ENCODE data around the gene COIL.
"Not testable (repeated sequence)": the region's sequence is repeated elsewhere in the genome, so short reads cannot be mapped to it uniquely, and the experiment has no call there.

COIL gene

DNA sequence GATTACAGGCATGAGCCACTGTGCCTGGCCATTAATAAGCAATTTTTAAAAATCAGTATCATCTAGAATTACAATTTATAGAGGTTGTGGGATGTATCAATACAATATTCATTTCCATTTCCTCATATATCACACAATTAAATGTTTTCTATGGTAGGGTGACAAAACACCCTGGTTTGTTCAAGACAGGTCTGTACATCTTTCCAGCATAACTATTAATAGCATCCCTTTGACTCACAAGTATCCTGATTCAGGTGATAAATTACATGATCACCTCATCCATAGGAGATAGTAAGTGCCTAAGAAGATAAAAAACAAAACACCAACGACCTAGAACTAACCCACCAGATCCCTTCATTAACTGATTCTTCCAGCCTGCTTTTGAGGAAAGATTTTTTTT, 13.1 kb downstream of the COIL start:
- no peak overlapping the region for H3K4me3 ChIP-seq (ENCODE audit: low read depth, low read length)
- TF ChIP-seq POLR2A (IDR thresholded peaks at IDR 0.05; ENCODE audit: extremely low read depth, insufficient read length) (no peak), MYC (IDR thresholded peaks at IDR 0.05; ENCODE audit: low read depth, low read length) (no peak)
- TF ChIP-seq, protein P1, sequence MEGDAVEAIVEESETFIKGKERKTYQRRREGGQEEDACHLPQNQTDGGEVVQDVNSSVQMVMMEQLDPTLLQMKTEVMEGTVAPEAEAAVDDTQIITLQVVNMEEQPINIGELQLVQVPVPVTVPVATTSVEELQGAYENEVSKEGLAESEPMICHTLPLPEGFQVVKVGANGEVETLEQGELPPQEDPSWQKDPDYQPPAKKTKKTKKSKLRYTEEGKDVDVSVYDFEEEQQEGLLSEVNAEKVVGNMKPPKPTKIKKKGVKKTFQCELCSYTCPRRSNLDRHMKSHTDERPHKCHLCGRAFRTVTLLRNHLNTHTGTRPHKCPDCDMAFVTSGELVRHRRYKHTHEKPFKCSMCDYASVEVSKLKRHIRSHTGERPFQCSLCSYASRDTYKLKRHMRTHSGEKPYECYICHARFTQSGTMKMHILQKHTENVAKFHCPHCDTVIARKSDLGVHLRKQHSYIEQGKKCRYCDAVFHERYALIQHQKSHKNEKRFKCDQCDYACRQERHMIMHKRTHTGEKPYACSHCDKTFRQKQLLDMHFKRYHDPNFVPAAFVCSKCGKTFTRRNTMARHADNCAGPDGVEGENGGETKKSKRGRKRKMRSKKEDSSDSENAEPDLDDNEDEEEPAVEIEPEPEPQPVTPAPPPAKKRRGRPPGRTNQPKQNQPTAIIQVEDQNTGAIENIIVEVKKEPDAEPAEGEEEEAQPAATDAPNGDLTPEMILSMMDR (IDR thresholded peaks at IDR 0.05; ENCODE audit: low read depth, low read length): no peak
- TF ChIP-seq, protein P2, sequence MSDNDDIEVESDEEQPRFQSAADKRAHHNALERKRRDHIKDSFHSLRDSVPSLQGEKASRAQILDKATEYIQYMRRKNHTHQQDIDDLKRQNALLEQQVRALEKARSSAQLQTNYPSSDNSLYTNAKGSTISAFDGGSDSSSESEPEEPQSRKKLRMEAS (IDR thresholded peaks at IDR 0.05; ENCODE audit: low read depth, low read length): no peak

DNA sequence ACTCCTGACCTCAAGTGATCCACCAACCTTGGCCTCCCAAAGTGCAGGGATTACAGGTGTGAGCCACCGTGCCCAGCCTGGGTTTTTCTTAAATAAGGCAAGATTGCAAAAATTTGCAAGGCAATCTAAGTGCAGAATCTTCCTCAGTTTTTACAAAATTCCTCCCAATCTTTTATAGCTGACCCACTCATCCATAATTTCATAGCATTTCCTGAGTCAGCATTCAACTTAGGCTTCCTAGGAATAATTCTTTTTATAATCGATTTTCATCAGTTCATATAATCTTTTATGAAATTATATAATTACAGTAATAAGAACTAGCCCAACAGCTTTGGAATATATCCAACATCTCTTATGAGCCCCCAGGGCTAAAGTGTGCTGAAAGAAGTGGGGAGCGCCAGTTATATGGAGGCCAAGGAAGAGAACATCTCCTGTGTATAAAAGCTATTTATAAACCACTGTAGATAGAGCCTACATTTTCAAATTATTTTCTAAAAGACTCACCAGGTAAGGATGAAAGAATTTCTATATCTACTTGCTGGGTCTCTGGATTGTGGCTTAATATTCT, 14.8 kb downstream of the COIL start:
- no peak for DNase-seq (ENCODE audit: low read depth)
- TF ChIP-seq POLR2A (IDR thresholded peaks at IDR 0.05; ENCODE audit: extremely low read depth, insufficient read length) (no peak), MYC (IDR thresholded peaks at IDR 0.05; ENCODE audit: low read depth, low read length) (no peak)
- TF ChIP-seq, protein P2 (IDR thresholded peaks at IDR 0.05; ENCODE audit: low read depth, low read length): no peak
- TF ChIP-seq, protein P1 (IDR thresholded peaks at IDR 0.05; ENCODE audit: low read depth, low read length): no peak
- no peak overlapping the region for H3K4me3 ChIP-seq (ENCODE audit: low read depth, low read length)

More for the DNA sequence above, 13.1 kb downstream of the COIL start:
- no peak for DNase-seq (ENCODE audit: low read depth)

DNA sequence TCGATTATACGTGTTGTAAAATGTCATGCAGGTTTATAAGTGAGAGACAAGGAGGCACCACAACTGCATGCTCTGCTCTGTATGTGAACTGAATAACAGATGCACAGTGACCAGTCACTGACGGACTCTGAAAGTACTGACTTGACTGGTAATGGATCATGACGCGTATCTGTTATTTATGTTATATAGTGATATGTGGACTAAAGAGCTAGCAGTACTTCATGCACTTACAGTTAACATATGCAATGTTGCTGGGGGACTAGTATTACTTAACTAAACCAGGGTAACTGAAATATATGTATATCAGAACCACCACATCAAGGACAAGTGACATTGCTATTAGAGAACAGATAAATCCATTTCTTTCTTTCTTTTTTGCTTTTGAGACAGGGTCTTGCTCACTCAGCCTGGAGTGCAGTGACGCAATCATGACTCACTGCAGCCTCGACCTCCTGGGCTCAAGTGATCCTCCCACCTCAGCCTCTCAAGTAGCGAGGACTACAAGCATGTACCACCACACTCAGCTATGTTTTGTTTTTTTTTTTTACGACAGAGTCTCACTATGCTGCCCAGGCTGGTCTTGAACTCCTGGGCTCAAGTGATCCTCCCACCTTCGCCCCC, 17.2 kb downstream of the COIL start:
- peak; percentile 57 for DNase-seq (ENCODE audit: low read depth)
- TF ChIP-seq, protein P2 (IDR thresholded peaks at IDR 0.05; ENCODE audit: low read depth, low read length): no peak
- TF ChIP-seq, protein P1 (IDR thresholded peaks at IDR 0.05; ENCODE audit: low read depth, low read length): no peak
- H3K4me3 ChIP-seq (ENCODE audit: low read depth, low read length): no peak overlapping the region

DNA sequence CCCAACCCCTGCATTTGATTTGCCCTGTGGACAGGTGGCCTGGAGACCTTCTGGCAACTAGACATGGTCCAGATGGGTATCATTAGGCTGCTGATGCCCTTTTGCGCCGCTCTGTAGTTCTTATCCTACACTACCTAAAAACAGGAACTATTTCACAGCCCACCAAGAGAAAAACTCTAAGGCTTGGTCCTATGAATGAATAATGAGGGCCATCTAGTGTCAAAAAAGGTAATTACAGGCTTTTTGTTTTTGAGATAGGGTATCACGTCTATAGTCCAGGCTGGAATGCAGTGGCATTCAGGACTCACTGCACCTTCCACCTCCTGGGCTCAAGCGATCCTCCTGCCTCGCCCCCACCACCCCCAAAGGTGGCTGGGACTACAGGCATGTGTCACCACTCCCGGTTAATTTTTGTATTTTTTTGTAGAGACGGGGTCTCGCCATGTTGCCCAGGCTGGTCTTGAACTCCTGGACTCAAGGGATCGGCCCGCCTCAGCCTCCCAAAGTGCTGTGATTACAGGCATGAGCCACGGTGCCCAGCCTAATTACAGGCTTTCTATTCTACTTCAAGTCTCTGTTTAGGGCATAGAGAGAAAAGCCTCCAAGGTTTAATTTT, 20.9 kb downstream of the COIL start:
- TF ChIP-seq, protein P2 (IDR thresholded peaks at IDR 0.05; ENCODE audit: low read depth, low read length): no peak
- no peak for TF ChIP-seq MYC (IDR thresholded peaks at IDR 0.05; ENCODE audit: low read depth, low read length)
- no peak for TF ChIP-seq POLR2A (IDR thresholded peaks at IDR 0.05; ENCODE audit: extremely low read depth, insufficient read length)
- TF ChIP-seq, protein P1 (IDR thresholded peaks at IDR 0.05; ENCODE audit: low read depth, low read length): peak; percentile 54
- peak; percentile 81 for DNase-seq (ENCODE audit: low read depth)

DNA sequence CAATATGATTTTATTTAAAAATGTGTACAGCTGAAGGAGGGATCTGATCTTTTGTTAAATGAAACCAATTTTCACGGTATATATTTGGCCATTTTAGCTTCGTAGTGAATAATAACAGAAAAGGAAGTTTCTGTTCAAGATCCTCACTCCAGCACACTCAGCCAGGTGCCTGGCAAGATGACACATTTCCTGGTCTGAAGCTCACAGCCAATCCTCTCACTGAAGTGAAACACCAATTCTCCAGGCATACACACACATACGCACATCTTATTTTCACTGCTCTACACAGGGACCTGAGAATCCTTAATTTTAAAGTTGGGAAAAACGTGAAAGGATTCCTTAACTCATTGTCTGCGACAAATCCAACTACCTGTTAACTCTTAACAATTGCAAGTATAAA, 22.6 kb downstream of the COIL start:
- H3K4me3 ChIP-seq (ENCODE audit: low read depth, low read length); DNase-seq (ENCODE audit: low read depth): not testable (repeated sequence)

More for the DNA sequence above, 20.9 kb downstream of the COIL start:
- H3K4me3 ChIP-seq (ENCODE audit: low read depth, low read length): no peak overlapping the region

DNA sequence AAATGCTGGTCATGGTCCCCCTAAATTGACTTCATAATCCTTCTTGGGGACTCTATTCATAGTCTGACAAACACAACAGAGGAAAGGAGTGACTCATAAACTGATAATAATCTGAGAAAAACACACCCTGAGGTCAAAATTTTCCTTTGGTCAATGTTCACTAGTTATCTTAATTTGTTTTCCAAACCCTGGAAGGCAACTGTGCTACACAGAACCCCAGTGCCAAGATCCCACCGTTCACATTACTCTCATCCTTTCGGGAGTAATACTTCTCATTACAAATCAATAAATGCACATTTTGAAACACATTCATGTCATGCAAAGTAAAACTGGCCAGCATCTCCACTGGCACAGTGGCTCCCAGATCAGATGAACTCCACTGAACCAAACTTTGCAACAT, 23.2 kb downstream of the COIL start:
- no peak overlapping the region for H3K4me3 ChIP-seq (ENCODE audit: low read depth, low read length)
- TF ChIP-seq POLR2A (IDR thresholded peaks at IDR 0.05; ENCODE audit: extremely low read depth, insufficient read length): no peak
- TF ChIP-seq, protein P2 (IDR thresholded peaks at IDR 0.05; ENCODE audit: low read depth, low read length): no peak
- TF ChIP-seq, protein P1 (IDR thresholded peaks at IDR 0.05; ENCODE audit: low read depth, low read length): no peak
- no peak for TF ChIP-seq MYC (IDR thresholded peaks at IDR 0.05; ENCODE audit: low read depth, low read length)

More for the DNA sequence above, 23.2 kb downstream of the COIL start:
- DNase-seq (ENCODE audit: low read depth): no peak

All from NB4 (cell line).